Measurements from ENCODE around the gene ZNF516.

ZNF516 gene

DNA sequence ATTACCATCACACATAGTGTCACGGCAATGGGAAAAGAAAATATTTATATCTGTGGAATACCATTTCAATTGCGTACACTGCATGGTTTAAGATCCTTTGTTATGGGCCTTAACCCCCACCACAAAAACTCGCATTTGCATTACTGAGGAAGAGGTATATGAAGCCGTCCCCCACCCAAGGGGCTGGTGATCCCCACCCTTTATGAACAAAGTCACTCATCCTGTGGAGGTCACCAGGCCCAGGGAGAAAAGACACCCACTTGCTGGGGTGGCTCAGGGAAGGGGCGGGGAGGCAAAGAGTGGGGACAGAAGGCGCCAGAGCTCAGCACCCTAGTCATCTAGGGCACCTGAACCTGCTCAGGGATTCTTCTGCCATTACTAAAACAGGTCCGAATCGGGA, 133.8 kb downstream of the ZNF516 start:
- no peak for DNase-seq

DNA sequence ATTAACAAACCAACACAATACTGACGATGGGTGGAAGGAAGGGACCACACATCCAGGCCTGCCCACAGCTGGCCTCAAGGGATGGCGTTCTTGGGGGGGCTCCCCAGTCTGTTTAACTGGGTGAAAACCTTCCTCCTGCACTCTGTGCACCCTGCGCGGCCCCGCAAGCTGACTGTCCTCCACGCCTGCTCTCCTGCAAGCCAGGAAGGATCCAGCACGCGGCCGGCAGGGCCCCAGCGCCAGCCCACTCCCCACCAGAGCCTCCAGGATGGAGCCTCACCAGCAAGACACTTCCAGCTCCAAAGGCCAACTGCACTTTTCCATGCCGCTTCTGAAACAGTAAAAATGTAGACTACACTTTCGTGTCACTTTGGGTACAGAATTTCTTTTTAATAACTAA, 135.1 kb downstream of the ZNF516 start:
- DNase-seq: no peak

DNA sequence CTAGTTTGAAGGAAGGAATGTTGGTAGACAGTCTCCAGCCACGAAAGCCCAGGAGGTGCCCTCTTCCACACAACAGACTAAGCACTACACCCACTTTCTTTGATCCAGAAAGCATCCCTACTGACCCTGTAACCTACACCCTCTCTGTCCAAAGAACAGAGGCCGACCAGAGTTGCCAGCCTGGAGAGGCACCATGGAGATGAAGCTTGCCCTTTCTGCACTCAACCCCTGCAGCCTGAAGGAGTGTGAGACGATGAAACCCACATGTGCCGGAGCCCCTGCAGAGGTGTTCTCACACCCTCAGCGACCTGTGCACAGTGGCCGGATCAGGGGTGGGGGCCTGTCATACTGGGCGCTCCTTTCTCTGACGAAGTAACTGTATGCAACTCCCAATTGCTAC, 136.3 kb downstream of the ZNF516 start:
- DNase-seq: no peak

DNA sequence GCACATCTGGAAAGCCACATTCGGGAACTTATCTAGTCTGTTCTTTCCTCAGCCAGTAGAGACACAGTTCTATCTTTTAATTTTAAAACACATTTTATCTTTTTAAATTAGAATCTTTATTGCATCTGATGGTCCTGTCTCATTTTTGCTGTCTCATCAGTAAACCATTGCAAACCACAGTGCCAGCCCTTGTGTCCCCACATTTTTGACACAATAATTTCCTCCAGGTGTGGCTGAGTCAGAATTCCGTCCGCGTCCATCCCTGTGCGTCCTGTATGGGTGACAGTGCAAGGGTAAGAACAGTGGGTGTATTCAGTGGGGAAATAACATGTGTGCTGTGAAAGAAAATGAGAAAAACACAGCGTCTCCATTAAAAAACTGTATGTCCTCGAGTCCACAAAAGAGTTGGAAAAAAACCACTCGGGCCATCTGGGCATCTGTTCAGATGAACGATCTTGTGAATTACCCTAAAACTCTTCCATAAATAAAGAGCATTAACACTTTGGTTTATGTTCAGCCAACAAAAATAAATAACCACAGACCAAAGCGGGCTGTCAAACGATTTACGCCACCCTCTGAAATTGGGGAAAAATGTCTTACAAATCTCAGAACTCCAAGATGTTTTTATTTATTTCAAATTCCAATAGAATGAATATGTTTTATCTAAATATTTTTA, 137.3 kb downstream of the ZNF516 start:
- DNase-seq: no peak

DNA sequence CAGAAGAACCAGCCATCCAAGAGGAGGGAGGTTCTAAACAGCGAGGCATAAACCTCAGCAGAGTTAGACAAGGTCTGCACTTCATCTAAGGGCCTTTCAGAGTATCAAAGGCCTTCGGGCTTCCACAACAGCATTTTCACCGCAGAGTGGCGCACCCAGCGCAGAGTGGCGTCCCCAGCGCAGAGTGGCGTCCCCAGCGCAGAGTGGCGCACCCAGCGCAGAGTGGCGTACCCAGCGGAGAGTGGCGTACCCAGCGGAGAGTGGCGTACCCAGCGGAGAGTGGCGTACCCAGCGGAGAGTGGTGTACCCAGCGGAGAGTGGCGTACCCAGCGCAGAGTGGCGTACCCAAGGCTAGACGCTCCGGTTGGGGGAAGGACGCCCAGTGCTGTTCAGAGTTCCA, 137.9 kb downstream of the ZNF516 start:
- DNase-seq: no peak

- DNase-seq: no peak
Observed at GRCh38 chr18:76356666-76357065, 138.4 kb downstream of the ZNF516 start.

DNA sequence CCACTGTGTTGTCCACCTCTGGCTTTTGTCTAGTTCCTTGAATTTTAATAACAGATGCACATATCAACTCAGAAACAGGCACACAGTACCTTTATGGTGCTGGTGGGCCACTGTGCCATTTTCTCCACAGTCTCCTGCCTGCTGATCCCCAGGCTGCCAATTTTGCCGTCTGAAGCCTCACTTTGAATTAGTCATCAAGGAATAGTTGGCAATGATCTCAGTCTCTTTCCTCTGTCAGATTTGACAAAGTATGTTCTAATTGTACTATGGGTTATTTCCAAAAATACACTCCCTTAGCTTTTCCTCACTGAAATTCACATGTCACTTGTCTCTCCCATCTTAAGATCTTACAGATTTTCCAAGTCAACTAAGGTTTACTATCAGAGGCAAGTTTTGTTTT, 140.7 kb downstream of the ZNF516 start:
- no peak for DNase-seq

GRCh38 chr18:76353500-76353899, 141.5 kb downstream of the ZNF516 start:
- no peak for DNase-seq

DNA sequence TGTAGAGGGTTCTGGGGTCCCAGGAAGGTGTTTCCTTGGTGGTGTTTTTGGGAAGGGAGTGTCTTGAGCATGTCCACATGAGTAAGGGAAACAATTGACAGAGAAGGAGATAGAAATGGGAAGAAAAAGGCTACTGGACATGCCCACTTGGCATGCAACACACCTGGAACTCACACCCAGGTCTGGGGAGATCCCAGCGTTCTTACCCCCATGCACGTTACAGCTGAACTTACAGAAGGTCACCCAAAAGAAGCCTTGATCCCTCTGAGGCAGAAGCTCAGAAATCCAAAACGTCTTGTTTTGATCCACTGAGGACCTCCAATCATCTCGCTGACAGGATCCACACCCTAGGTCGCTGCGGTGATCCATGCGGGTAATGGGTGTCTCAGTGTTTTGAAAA, 142.0 kb downstream of the ZNF516 start:
- DNase-seq: no peak

DNA sequence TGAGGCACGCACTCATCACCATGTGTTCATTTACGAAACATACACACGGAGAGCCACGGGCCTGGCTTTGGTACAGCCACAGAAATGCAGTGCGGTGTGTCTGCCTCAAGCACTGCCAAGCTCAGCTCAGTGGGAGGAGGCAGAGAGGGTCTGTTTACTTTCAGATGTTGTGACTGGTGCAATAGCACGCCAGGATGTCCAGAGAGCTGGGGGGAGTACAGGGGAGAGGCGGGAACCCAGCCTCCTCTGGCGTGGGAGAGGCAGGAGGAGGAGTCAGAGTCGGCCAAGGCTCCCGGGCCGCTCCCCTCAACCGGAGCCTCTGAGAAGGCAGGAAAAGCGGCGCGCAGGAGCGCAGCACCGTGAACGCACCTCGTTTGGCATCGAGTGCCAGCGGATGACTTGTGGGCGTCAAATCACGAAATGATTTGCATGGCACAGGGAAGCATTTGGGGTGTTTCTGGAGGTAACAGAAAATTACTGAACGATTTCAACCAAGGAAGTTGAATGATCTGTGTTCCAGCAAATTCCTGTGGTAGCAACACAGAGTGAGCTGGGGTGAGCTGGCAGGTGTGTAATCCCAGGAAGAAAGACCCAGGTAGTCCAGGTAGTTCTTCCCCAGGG, 143.0 kb downstream of the ZNF516 start:
- no peak for DNase-seq

DNA sequence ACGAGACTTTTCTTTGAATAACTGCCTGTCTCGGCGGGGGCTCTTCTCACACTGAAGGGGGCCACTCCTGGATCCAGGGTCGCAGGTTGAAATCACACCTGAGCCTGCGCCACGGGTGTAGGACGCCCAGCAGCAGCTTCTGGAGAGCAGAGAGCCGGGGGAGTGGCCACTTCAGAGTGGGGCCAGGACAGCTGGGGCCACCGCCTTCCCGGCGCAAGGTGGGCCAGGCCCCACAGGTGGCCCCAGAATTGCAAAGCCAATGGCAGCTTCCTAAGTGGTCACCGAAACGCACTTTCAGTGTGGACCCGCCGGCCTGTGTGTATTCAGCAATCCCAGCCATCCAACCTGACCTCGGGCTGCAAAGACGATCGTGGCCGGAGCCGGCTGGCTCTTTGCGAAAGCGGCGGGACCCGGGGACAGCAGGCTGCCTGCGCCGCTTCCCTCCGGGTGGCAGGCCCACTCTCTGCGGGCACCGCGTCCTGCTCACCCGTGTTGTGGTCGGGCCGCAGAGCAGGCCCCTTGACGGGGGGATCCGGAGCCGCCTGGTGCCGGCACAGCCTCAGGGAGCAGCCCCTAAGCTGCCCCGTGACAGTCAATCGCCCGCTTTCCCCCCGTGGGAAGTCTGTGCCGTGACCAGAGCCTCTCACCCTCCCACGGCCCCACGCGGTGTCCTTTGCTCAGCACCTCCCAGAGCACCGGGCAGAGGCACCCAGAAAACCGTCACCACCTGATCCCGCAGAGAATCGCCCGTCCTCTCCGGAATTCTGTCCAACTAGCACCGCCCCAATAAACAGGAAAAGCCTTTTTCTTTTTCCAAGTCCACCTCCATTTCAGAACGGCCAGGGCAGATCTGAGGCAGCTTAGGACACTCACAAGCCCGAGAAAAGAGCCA, 144.7 kb downstream of the ZNF516 start:
- DNase-seq: no peak

DNA sequence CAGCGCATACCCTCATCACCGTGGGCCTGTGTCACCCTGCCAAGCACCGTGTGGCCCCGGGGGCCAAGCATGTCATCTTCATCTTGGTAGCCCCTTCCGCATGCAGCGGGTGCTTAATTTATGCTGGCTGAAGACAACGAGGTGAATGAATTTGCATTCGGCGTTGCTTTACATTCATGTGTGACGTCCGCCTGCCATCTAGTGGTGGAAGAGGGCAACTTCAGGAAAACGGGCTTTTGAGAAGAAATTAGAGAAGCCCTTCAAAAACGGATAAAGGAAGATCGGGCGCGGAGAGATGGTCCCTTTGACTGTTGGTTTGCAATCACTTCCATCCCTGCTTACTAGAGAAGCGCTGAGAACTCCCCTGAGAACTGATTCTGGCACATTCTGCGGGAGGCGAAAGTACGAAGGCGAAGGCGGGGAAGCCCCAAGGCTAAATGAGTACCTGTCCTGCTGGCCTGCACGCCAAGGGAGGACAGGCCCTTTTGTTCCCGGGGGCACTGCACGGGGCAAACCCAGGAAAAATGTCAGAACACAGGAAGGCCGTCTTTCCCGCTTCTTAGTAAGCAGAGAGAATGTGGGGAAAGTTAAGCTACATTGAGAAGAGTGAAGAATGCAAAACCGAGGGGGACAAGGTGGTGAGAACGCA, 145.9 kb downstream of the ZNF516 start:
- peak; percentile 41 to 48 for DNase-seq

DNA sequence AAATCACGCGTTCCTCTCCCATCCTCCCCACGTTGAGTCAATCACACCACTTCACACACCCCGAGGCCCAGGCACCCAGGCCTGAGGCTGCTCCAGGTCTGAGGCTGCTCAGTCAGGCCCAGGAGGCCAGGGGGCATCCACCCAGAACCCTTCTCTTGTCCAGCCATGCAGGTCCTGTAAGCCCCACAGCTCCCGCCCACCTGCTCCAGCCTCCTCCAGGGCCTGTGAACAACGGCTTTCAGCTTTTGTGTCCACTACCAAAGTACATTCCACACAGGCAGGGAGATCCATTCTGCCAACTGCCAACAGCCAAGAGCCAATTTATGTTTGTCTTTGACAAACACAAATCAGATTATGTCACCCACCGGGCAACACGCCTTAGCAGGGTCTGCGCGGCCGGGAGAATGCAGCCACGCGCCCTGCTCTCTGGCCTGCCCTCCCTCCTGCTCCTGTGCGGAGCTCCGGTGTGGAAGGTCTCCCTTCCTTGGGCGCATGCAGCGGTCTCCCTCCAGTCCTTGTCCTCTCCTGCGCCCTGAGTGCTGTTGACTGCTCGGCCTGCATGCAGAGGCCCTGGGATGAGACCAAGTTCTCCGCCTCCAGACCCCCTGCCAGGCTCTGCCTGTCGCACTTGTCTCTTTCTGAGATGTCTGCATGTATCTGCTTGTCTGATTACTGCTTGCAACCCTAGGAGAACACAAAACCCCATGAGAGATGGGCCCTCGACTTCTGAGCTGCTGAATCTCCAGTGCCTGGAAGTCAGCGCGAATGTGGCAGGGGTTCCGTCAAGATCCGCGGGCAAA, 146.6 kb downstream of the ZNF516 start:
- no peak for DNase-seq

- no peak for DNase-seq
Observed at GRCh38 chr18:76347341-76347740, 147.7 kb downstream of the ZNF516 start.

DNA sequence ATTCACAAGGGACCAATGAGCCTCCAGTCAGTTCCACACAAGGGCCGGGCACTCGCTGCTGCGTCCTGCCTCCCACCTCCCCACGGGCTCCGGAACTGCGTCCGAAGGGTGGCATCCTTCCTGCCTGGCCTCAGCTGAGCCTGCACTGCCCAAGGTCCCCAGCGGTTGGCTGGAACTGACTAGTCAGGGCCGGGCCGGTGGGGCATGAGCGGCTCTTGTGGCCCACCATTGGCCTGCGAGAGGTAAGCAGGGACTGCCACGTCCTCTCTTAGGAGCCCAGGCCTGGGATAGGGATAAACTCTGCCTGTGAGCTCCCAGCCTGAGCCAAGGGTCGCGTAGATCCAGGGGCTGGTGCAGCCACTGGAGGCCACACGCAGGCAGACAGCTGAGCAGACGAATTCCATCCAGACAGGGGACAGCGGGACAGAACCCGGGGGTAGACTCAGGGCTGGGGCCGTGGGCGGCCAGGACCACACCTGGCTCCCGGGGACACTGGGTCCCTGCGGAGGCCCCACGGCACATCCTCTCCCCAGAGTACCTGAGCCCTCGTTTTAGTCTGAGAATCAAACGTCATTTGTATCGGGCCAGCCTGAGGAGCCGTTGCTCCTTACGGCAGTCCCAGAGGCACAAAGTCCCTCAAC, 148.4 kb downstream of the ZNF516 start:
- DNase-seq: no peak

DNA sequence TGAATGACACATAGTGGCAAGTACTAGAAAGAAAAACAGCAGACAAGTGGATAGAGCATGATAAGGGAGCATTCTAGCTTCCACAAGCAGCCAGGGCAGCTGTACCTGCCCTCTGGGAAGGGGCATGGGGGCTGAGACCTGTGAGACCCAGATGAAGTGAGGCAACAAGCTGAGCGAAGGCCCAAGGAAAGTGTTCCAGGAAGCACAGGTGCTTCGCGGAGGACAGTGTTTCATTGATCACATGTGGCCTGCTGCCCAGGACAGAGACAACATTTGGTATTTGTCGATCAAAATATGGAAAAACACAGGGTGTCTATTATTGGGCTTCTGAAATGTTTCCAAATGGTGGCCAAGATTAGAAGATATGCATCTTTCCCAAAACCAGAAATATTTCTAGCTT, 149.1 kb downstream of the ZNF516 start:
- no peak for DNase-seq

DNA sequence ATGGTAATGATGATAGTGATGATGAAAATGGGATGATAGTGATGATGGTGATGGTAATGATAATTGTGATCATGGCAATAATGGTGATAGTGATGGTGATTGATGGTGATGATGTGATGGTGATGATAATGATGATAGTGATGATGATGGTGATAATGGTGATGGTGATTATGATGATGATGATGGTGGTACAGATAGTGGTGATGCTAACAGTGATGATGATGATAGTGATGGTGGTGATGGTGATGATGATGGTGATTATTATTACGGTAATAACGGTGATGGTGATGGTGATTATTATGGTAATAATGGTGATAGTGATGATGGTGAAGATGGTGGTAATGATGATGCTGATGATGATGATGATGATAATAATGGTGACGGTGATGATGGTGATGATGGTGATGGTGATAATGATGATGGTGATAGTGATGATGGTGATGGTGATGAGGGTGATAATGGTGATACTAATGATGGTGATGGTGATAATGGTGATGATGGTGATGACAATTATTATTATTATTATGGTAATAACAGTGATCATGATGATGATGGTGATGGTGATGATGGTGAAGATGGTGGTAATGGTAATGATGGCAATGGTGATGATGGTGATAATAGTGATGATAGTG, 151.0 kb downstream of the ZNF516 start:
- DNase-seq: no peak

GRCh38 chr18:76340410-76340809, 154.6 kb downstream of the ZNF516 start:
- no peak for DNase-seq

- DNase-seq: no peak
Observed at GRCh38 chr18:76339246-76339620, 155.8 kb downstream of the ZNF516 start.

- no peak for DNase-seq
Observed at GRCh38 chr18:76338619-76339245, 156.3 kb downstream of the ZNF516 start.

GRCh38 chr18:76338088-76338487, 157.0 kb downstream of the ZNF516 start:
- no peak for DNase-seq
